Uterus (tissue), 4 donors: ENCODE data around the gene NDC1. TPM values are rescaled to one million over a fixed set of nuclear protein-coding genes. Genes with fewer than 3 reads are reported as not detected.

Experiments
- DNase-seq, 2 donors: peaks; one replicate each; pipeline ENCODE4 v3.0.0-alpha.2; 2019 to 2020
- H3K27ac ChIP-seq, 2 donors: fragments of 200-600 bp; sonication (generic); 1 replicate in 1 of 2; 2 replicates in 1 of 2; pipeline ENCODE4 v1.5.1; 2016 to 2018
- H3K27me3 ChIP-seq, 2 donors: fragments of 200-600 bp; sonication (generic); one replicate each; pipeline ENCODE4 v1.5.1; 2018 to 2019; ENCODE audit warnings: control low read depth in 1 of 2
- H3K36me3 ChIP-seq, 2 donors: fragments of 200-600 bp; sonication (generic); one replicate each; pipeline ENCODE4 v1.5.1; 2019; ENCODE audit warnings: control low read depth in 1 of 2
- H3K4me1 ChIP-seq, 2 donors: fragments of 200-600 bp; sonication (generic); one replicate each; pipeline ENCODE4 v1.5.1; 2018 to 2019; ENCODE audit warnings: control low read depth in 1 of 2
- H3K4me3 ChIP-seq, 2 donors: fragments of 200-600 bp; sonication (generic); 1 replicate in 1 of 2; 2 replicates in 1 of 2; pipeline ENCODE4 v1.5.1; 2018 to 2019; ENCODE audit warnings: mild to moderate bottlenecking in 1 of 2
- H3K9me3 ChIP-seq, 2 donors: fragments of 200-600 bp; sonication (generic); one replicate each; pipeline ENCODE4 v1.5.1; 2019; ENCODE audit warnings: control low read depth in 1 of 2
- POLR2A ChIP-seq, 2 donors: fragments of 450-650 bp; IDR thresholded peaks; one replicate each; pipeline ENCODE4 v1.6.1; 2016; ENCODE audit warnings: antibody characterized with exemption in 2 of 2, mild to moderate bottlenecking in 1 of 2, moderate library complexity in 1 of 2
- intact Hi-C: fragments of 100-400 bp; cut with DNase I; formaldehyde crosslinking; loops from one replicate; pipeline ENCODE4 v1.15.1; 2023; ENCODE audit warnings: low total_unique reads
- total RNA-seq, 4 donors: library from RNA; depleted of rRNA in 3 of 4; stranded (reverse); fragments of >200 nt in 3 of 4; gene quantifications; one replicate each; pipeline versions ENCODE4 v1.1.0 to v1.2.4, GENCODE V29; 2014 to 2023
- TF ChIP-seq, protein P1 (sequence below), 4 experiments: fragments of 200-600 bp in 2 of 4; fragments of 450-650 bp in 2 of 4; sonication (generic) in 2 of 4; IDR thresholded peaks; one replicate each; pipeline ENCODE4 v1.5.1; 2016 to 2019; ENCODE audit warnings: antibody characterized with exemption in 4 of 4, mild to moderate bottlenecking in 2 of 4, moderate library complexity in 1 of 4
- donor health status: DM: yes; HTN: yes; CAD: no.

The NDC1 gene
- total RNA-seq, 4 donors from 2014 or later: 6.1 to 41.8 (median 16.8) TPM

DNA sequence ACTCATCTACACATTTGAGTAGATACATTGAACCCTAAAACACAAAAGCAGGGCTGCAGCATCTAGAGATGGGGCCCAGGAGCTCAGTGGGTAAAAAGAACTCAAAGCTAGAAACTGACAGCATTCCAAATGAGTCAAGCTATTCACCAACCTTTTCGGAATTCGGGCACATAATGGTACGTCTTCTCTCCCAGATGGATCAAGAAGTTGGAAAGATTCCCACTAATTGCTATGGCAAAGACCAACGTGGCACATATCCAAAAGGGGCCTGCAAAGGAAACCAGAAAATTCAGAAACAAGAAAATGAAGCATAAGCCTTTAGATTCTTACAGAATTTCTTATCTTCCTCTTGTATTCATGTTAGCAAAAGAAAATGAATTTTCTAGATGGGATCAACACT, 33.1 kb upstream of the NDC1 start:
- Histone ChIP-seq H3K4me3 (no peak overlapping the region), H3K27ac (no peak overlapping the region), H3K4me1 (no peaks in the 10 kb centered on the region), H3K9me3 (no peaks in the 10 kb centered on the region), H3K36me3 (no peaks in the 10 kb centered on the region), H3K27me3 (no peaks in the 10 kb centered on the region)
- TF ChIP-seq, protein P1, sequence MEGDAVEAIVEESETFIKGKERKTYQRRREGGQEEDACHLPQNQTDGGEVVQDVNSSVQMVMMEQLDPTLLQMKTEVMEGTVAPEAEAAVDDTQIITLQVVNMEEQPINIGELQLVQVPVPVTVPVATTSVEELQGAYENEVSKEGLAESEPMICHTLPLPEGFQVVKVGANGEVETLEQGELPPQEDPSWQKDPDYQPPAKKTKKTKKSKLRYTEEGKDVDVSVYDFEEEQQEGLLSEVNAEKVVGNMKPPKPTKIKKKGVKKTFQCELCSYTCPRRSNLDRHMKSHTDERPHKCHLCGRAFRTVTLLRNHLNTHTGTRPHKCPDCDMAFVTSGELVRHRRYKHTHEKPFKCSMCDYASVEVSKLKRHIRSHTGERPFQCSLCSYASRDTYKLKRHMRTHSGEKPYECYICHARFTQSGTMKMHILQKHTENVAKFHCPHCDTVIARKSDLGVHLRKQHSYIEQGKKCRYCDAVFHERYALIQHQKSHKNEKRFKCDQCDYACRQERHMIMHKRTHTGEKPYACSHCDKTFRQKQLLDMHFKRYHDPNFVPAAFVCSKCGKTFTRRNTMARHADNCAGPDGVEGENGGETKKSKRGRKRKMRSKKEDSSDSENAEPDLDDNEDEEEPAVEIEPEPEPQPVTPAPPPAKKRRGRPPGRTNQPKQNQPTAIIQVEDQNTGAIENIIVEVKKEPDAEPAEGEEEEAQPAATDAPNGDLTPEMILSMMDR (IDR thresholded peaks at IDR 0.05): no peak
- no peak for TF ChIP-seq POLR2A (IDR thresholded peaks at IDR 0.05)
- intact Hi-C loops: no loop called here
- no peak for DNase-seq

DNA sequence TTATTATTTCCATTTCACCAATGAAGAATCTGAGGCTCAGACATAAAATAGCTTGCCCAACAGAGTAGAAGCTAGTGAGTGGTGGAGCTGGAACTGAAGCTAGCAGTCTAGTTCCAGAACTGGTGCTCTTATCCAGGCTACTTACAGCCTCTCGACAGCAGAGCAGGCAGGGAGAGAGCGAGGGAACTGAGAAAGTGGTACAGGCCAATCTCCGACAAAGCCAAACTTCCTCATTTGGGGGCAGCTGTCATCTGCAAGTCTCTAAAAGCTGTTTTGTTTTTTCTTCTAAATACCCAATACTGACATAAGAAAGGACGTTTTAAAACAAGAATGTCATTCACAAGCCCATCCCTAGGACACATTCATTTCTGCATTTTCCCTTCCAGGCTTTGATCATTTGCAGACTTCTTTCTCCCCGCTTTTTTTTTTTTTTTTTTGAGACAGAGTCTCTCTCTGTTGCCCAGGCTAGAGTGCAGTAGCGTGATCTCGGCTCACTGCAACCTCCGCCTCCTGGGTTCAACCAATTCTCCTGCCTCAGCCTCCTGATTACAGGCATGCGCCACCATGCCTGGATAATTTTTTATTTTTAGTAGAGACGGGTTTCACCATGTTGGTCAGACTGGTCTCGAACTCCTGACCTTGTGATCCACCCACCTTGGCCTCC, 31.5 kb upstream of the NDC1 start:
- Histone ChIP-seq H3K9me3 (no peaks in the 10 kb centered on the region), H3K4me3 (no peak overlapping the region), H3K4me1 (no peaks in the 10 kb centered on the region), H3K27ac (no peak overlapping the region), H3K36me3 (no peaks in the 10 kb centered on the region), H3K27me3 (no peaks in the 10 kb centered on the region)
- TF ChIP-seq, protein P1 (IDR thresholded peaks at IDR 0.05): no peak
- no peak for TF ChIP-seq POLR2A (IDR thresholded peaks at IDR 0.05)
- no peak for DNase-seq
- intact Hi-C loops: no loop called here

DNA sequence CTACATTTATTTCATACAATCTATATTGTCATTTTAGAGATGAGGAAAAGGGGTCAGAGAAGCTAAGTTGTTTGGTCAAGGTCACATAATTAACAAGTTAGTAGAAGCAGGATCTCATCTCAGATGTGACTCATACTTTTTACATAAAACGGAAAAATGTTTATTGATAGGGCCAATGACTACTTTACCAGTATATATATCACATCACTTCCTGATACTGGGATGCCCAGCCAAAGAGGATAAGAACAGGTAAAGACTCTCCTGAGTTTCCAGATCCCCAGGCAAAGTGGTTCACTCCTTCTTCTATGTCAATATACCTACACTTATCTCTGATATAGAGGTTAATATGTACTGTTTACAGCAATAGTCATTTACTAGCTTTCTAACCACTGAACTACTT, 30.5 kb upstream of the NDC1 start:
- Histone ChIP-seq H3K36me3 (no peaks in the 10 kb centered on the region), H3K4me1 (no peaks in the 10 kb centered on the region), H3K27me3 (no peaks in the 10 kb centered on the region), H3K27ac (no peak overlapping the region), H3K9me3 (no peaks in the 10 kb centered on the region), H3K4me3 (no peak overlapping the region)
- no peak for TF ChIP-seq POLR2A (IDR thresholded peaks at IDR 0.05)
- TF ChIP-seq, protein P1 (IDR thresholded peaks at IDR 0.05): no peak
- DNase-seq: no peak
- intact Hi-C loops: no loop called here

DNA sequence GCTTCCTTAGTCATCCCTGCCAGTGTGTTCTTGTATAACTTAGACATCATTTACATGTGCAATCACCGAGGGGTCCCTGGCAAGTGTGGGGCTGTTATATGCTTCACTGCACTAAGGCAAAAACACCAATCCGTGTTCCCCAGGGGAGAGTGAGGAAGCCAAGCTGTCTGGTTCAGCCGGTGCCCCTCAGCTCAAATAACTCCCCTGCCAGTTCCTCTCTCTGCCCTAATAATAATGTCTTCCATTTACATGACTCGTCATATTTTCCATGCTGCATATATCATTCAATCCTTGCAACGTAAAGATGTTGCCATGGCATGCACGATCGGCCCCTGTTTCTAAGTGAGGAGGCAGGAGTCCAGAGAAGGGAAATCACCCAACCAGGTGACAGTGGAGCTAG, 24.4 kb upstream of the NDC1 start:
- TF ChIP-seq, protein P1 (IDR thresholded peaks at IDR 0.05): no peak
- TF ChIP-seq POLR2A (IDR thresholded peaks at IDR 0.05): no peak
- Histone ChIP-seq H3K36me3 (no peaks in the 10 kb centered on the region), H3K4me1 (no peaks in the 10 kb centered on the region), H3K27me3 (no peaks in the 10 kb centered on the region), H3K27ac (no peak overlapping the region), H3K4me3 (no peak overlapping the region), H3K9me3 (no peaks in the 10 kb centered on the region)
- no peak for DNase-seq
- intact Hi-C loops: no loop called here

DNA sequence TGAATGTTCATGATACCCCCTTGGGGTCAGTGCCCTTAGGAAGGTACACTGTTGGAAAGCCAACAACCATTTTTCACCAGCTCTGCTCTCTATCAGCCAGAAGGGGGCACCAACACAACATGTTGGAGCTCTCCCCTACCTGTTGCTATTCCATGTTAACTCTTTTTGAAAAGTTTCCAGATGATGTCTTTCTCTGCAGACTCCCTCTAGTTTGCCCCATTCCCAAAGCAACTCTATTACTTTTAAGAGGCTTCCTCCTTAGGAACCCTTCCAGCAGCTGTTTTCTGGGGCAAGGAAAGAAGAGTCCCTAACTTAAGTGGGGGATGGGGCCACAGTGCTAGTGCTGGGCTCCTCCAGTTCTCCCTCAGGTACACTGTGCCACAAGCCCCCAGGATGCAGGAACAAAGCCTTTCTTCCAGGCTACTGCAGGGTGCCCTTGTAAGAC, 22.9 kb upstream of the NDC1 start:
- Histone ChIP-seq H3K4me1 (no peaks in the 10 kb centered on the region), H3K4me3 (no peak overlapping the region), H3K9me3 (no peaks in the 10 kb centered on the region), H3K27me3 (no peaks in the 10 kb centered on the region), H3K36me3 (no peaks in the 10 kb centered on the region), H3K27ac (no peak overlapping the region)
- TF ChIP-seq, protein P1 (IDR thresholded peaks at IDR 0.05): peak; percentile 55 to 68 (median 63)
- TF ChIP-seq POLR2A (IDR thresholded peaks at IDR 0.05): no peak
- peak; percentile 20 to 38 for DNase-seq
- intact Hi-C loops: no loop called here
